HG02943 (cell line): ENCODE measurements around the gene TTLL5.

Experiments used
- ATAC-seq: cut with Tn5 transposase; IDR thresholded peaks from one replicate; pipeline ENCODE4 v1.9.1; 2021; ENCODE audit warnings: mild to moderate bottlenecking, low read depth, moderate library complexity; ENCODE audit not compliant: unreplicated experiment

TTLL5 gene

DNA sequence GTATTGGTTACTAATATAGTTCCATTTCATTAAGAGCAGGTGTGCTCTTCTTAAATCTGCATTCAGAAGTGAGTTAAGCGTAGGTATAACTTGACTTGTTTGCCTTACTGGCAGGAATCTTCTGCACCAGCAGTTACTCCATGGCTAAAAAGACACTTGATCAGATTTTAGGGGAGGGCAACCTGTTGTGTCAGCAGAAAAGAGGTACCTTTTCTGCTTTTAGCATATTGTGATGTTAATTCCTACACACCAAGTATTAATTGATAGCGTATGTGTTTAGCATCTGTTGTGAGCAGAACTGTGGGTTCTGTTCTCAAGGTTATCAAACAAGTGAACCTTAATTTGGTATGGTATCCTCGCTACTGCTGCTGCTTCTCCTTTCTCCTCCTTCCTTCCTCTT, 38.3 kb downstream of the TTLL5 start:
- no peak for ATAC-seq

GRCh38 chr14:75700295-75700694, 39.2 kb downstream of the TTLL5 start:
- ATAC-seq, result no peak

DNA sequence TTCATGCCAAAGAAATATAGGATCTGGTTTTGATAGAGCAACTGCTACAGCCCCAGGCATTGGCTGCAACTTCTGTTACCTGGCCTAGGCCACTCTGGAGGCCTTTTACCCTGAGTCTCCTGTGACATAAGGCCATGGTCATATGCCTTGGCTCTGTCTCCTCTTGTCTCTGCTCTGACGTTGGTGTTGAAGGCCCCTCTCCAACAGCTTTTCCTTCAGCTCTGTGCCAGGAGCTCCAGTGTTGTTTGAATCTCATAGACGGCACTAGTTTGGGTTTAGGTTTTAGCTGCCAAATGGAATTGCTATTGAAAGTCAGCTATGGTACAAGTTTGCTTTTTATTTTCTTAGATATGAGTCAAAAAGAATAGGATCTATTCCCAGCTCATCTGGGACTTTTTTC, 41.1 kb downstream of the TTLL5 start:
- no peak for ATAC-seq

DNA sequence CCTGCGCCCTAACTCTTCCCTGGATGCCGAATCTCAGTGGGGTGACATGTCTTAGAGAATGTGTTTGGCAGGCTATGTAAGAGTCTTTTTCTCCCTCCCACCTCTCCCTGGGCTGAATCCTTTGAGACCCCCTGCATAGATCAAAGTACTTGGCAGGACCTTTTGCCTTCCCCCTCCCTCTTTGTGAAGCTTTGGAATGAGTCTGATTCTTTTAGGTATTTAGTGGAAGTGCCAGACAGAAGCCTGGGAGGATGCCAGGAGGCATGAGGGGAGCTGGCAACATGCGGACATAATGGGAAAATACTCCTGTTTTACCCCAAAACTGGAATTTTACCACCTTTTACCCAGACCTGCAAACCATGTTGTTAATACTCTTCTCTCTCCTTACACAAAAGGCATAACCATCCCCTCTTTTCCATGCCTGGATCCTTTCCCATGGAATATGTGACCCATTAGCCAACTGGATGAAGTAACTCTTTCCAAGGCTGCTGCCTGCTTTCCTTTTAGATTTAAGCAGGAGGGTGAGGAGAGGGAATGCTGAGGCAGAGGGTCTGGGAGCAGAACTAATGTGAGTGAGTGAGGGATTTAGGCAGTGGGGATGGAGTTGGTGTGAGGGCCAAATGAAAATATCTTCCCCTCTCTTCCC, 41.7 kb downstream of the TTLL5 start:
- no peak for ATAC-seq

DNA sequence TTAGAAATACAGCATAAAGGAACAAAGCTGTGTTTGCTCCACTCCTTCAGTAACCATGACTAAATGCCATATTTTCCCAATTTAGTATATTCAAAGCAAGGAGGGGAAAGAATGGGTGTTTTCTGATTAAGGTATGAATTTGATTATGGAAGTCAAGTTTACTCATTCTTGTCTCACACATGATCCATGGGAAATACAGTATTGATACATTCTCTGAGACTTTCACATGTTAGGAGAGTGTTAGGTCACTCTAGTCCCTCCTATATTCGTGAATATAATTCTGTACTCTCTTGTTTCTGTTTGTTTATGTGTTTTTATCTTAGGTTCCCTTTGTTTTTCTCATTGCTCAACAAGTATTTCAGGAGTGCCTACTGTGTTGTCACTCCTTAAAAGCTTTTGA, 42.4 kb downstream of the TTLL5 start:
- no peak for ATAC-seq

DNA sequence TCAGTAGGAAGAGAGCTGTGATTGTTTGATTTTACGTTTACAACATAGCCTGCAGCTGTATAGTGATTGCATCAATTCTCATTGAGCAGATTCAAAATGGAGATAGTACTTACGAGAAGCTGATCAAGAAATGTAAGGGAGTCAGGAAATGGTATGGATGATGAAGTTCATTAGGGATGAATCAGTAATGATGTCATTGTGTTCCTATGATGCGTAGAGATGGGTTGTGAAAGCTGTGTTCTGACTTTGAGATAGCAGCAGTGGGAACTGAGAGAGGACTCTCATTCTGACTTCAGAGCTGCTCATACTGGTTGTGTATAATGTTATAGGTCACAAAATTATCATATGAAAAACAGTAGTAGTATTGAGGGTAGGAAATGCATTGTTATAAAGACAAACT, 44.0 kb downstream of the TTLL5 start:
- no peak for ATAC-seq

DNA sequence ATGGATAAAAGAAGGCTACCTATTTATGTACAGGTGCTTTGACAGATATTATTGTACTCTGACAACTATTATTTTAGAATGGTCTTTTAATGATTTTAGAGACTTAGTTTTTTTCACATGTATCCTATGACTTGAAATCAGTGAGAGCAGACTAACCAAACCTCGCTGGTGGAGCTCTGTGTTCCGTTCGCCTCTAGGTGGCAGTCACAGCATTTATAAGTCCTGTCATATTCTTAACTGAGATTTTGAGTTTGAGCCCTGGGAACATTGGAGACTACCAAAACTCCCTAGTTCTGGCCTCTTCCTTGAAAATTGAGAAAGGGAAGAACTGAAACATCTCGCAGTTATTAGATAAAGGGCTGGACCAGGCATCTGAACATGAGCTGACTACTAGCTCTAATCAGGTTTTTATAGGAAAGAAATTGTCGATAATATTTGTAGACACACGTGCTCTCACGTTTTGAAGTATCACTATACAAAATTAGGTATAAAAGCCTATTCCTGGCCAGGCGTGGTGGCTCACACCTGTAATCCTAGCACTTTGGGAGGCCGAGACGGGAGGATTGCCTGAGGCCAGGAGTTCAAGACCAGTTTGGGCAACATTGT, 48.3 kb downstream of the TTLL5 start:
- ATAC-seq, result no peak

DNA sequence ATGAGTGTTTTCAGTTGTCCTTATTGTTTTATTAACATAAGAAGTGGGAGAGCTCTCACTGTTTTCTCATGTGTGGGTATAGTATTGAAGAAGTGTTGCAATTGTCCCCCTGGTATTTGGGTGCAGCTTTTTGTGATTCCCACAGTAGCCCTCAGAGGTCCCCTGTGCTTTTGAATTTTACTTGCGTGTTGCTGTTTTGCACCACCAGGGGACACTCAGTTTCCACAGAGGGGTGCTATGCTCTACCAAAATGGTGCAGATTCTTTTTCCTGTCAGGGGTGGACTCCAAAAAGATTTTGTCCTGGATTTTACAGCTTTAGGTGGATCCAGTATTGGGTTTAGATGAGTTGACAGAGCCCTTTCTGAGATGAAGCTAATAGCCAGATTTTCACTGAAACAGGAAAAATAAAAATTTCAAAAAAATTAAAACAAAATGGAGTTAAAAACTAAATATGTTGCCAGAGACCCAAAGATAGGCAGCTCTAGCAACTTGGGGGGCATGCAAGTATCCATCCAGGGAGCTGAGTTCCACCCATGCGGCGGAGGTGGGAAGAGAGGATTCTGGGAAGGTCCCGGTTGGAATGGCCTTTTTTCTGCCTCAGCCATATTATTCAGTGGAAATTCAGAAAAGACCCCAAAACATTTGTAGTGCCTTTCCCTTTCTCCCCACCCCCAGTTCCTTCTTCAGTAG, 50.2 kb downstream of the TTLL5 start:
- ATAC-seq, result no peak

DNA sequence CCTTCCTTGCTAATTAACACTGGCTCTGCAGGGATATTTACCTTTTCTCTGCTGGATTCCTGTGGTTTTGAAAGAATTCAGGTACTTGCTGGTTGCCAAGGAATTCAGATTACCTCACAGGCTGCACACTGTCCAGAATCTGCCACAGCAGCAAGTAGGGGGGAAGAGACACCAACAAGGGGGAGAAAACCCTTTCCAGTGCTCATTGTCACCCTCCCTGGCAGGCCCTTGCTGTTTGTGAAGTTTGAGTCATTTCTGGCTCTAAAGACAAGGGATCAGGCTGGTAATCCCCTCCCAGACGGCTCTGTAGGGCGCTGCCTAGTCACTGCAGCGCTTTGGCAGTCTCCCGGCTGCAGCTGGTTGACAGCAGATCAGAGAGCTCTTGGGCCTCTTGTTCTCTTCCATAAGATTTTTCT, 50.8 kb downstream of the TTLL5 start:
- ATAC-seq, result no peak

GRCh38 chr14:75714991-75715390, 53.9 kb downstream of the TTLL5 start:
- ATAC-seq, result no peak

GRCh38 chr14:75715926-75716780, 55.1 kb downstream of the TTLL5 start:
- ATAC-seq, result no peak

DNA sequence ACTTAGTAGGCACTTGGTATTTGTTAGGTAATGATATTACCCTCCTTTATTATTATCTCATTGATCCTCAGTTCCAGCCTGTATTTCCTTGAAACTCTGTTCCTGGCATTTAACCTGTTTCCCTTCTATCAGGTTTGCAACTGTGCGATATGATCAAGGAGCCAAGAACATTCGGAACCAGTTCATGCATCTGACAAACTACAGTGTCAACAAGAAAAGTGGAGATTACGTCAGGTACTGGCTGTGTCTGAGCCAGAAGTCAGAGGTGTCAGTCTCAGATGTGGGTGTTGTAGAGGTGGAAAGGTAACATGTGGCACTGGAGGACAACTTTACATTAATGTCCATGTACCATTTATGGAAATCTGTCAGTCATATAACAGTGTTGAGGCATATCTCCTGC, 56.7 kb downstream of the TTLL5 start:
- no peak for ATAC-seq

GRCh38 chr14:75718199-75718598, 57.2 kb downstream of the TTLL5 start:
- no peak for ATAC-seq

GRCh38 chr14:75720116-75720515, 59.1 kb downstream of the TTLL5 start:
- ATAC-seq, result no peak

DNA sequence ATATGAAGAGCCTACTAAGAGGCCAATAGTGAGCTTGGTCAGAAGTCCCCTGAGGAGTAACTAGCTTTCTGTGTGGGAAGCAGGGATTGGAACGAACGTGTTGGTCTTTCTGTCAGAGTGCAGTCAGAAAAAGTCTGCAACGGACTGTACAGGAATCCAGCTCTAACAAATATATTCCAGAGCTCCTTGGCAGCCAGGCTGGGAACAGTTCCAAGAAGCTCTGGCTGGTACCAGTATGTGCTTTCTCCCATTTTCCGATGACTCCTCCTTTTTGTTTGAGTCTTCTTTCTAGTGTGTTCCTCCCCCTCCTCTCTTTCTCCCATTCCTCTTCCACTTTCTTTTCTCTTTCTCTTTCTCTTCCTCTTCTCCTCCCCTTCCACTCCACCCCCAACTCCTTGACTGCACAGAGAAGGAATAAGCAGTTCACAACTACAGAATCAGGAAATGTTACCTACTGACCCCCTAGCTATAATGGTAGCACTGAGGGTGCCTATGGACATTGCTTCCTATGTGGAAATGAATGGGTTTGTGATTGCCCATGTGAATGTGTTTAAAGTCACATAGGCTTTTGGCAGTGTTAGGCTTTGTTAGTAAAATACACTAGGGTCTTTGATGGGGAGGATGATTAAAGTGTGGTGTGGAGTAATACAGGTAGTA, 59.9 kb downstream of the TTLL5 start:
- ATAC-seq, result no peak

- ATAC-seq, result no peak
Observed at GRCh38 chr14:75723716-75724115, 62.7 kb downstream of the TTLL5 start.

GRCh38 chr14:75724414-75725204, 63.6 kb downstream of the TTLL5 start:
- no peak for ATAC-seq

- ATAC-seq, result no peak
Observed at GRCh38 chr14:75725481-75725880, 64.4 kb downstream of the TTLL5 start.

- ATAC-seq, result no peak
Observed at GRCh38 chr14:75726321-75726720, 65.3 kb downstream of the TTLL5 start.

DNA sequence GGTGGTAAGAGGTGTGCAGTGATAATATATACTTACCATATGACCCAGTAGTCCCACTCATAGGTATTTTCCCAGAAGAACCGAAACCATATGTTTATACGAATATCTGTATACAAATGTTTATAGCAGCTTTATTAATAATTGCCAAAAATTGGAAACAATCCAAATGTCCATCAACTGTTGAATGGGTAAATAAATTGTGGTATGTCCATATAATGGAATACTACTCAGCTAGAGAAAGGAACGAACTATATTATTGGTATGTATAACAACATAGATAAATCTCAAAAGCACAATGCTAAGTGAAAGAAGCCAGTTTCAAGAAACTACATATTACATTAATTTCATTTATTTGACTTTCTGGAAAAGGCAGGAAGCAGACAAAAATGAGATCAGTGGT, 66.1 kb downstream of the TTLL5 start:
- ATAC-seq, result no peak
